Endothelial cell of coronary artery (primary cell): ENCODE measurements around the gene KCNA3. TPM values are rescaled to one million over a fixed set of nuclear protein-coding genes. Genes with fewer than 3 reads are reported as not detected.

ENCODE experiments used
- total RNA-seq: library from RNA; depleted of rRNA; stranded (reverse); fragments of >200 nt; gene quantifications from 2 replicates; pipeline ENCODE4 v1.2.3, GENCODE V29; 2014

KCNA3 gene
- total RNA-seq = not detected in 2 replicates

DNA sequence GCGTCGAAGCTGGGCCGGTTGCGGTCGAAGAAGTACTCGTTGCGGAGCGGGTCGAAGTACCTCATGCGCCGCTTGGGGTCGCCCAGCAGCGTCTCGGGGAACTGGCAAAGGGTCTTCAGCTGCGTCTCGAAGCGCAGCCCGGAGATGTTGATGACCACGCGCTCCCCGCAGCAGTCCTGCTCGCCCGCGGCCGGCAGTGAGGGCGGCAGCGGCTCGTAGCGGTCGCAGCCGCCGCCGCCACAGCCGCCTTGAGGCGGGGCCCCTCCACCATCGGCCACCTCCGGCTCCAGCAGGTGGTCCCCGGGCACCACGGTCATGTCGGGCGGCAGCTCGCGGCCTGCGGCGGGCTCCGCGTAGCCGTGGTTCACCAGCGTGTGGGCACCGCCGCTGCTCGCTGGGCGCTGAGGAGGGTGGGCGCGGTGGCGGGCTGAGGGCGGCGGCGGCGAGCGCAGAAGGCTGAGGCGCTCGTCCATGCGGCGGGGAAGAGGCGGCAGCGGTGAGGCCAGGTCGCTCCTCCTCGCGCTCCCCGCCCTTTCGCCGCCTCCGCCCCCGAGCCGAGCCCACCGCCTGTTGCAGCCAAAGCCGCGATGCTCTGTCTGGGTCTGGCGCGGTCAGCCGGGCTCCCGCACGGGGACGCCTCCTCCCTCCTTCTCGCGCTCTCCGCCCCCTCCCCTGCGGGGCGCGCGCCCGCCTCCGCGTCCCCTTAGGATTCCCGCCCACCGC, at the start of gene KCNA3:
Gene KCNA3 (minus strand): TSS at position 604 of the 723 bp plus-strand sequence. CDS start 131 bp downstream, at position 473.

Other genes starting within 250 kb of the KCNA3 start
- gene PROK1, start 223.8 kb downstream of the KCNA3 start, total RNA-seq = not detected in 2 replicates
- not detected in 2 replicates for gene KCNA10, start 155.8 kb downstream of the KCNA3 start, total RNA-seq
- not detected in 2 replicates for gene KCNA2, start 68.6 kb downstream of the KCNA3 start, total RNA-seq
- not detected in 2 replicates for gene CD53, start 198.2 kb upstream of the KCNA3 start, total RNA-seq